WERI-Rb-1 (cell line): ENCODE data around the gene MAML2.

Experiments
- DNase-seq: peaks from one replicate; pipeline ENCODE4 v3.0.0-alpha.2; 2020
- H3K27ac ChIP-seq: fragments of 250-450 bp; sonication (Bioruptor Pico); 2 replicates; pipeline ENCODE4 v1.5.1; 2020; ENCODE audit warnings: mild to moderate bottlenecking, moderate library complexity
- H3K27me3 ChIP-seq: fragments of 250-450 bp; sonication (Bioruptor Pico); 2 replicates; pipeline ENCODE4 v1.5.1; 2021; ENCODE audit warnings: mild to moderate bottlenecking, low read depth, moderate library complexity; ENCODE audit not compliant: insufficient read depth, severe bottlenecking
- H3K36me3 ChIP-seq: fragments of 250-450 bp; sonication (Bioruptor Pico); 2 replicates; pipeline ENCODE4 v1.5.1; 2020; ENCODE audit warnings: mild to moderate bottlenecking, moderate library complexity
- H3K4me3 ChIP-seq: 2 replicates; pipeline ENCODE4 v1.5.1; 2011; ENCODE audit warnings: low read depth, mild to moderate bottlenecking, control low read depth, low read length
- H3K9me3 ChIP-seq: fragments of 250-450 bp; sonication (Bioruptor Pico); 2 replicates; pipeline ENCODE4 v1.5.1; 2021; ENCODE audit warnings: mild to moderate bottlenecking, moderate library complexity; ENCODE audit not compliant: severe bottlenecking
- CTCF ChIP-seq: IDR thresholded peaks from 2 replicates; pipeline ENCODE4 v1.5.1; 2011; ENCODE audit warnings: low read depth, mild to moderate bottlenecking, control low read depth, inconsistent platforms, low read length

Gene MAML2

DNA sequence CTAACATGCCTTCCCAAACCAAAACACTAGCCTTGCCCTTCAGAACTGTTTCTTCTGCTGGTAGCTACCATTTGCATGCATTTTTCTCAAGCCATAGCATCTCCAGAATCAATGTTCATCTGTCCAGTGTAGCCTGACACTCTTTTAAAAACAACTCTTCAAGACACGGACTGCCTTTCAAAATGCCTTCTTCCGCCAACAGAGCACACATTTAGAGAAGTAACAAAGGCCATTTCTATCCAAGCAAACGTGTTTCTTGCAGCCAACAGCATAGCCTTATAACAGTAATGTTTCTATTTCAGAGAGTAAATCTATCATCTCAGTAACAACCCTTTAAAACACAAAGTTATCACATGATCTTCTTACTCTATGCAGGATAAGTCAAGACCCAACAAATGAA is 275.8 kb downstream of the MAML2 start:
- Histone ChIP-seq H3K4me3 (no peak overlapping the region), H3K36me3 (no peaks in the 10 kb centered on the region; the same call in 1 of the 2 replicates), H3K27me3 (no peaks in the 10 kb centered on the region), H3K27ac (no peak overlapping the region), H3K9me3 (no peaks in the 10 kb centered on the region)
- TF ChIP-seq CTCF = no peak
- no peak for DNase-seq

DNA sequence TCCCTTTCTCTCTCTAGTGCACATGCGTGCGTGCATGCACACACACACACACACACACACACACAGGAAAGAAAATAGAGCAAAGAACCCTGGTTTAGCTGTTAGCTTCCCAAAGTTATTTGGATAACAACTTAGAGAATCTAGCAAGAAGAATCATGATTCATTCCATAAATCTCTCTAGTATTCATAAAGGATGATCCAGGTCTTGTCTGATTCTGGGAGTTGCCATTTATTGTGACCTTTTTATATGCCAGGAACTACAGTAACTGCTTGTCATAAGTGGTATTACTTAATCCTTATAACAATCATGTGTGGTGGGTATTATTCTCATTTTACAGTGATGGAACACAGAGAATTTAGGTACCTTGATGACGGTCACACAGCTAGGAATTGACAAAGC is 277.6 kb downstream of the MAML2 start:
- DNase-seq = no peak
- no peaks in the 10 kb centered on the region for H3K27me3 ChIP-seq
- no peak overlapping the region for H3K4me3 ChIP-seq
- H3K36me3 ChIP-seq = peaks cover 3% of the 10 kb centered on the region; the same call in 1 of the 2 replicates
- no peak overlapping the region for H3K27ac ChIP-seq
- H3K9me3 ChIP-seq = no peaks in the 10 kb centered on the region
- TF ChIP-seq CTCF = no peak

DNA sequence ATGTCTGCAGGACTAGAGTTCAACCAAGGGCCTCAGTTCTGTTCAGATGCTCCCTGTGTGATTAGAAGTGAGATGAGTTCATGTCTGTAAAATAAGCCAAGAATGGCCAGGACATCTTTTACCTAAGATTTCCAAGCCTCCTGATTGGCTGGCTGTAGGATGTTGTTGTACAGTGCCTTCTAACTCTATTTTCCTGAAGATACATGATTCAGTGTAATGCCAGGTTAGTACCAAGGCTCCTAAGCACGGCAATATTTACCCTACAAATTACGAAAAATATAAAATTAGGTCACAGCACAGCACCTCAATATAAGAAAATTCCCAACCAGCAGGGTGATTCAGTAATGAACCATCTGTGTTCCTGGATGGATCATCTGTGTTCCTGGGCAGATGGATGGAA is 279.1 kb downstream of the MAML2 start:
- Histone ChIP-seq H3K9me3 (no peaks in the 10 kb centered on the region), H3K27ac (no peak overlapping the region), H3K4me3 (no peak overlapping the region), H3K27me3 (no peaks in the 10 kb centered on the region), H3K36me3 (peaks cover 3% of the 10 kb centered on the region; the same call in 1 of the 2 replicates)
- DNase-seq = no peak
- no peak for TF ChIP-seq CTCF

DNA sequence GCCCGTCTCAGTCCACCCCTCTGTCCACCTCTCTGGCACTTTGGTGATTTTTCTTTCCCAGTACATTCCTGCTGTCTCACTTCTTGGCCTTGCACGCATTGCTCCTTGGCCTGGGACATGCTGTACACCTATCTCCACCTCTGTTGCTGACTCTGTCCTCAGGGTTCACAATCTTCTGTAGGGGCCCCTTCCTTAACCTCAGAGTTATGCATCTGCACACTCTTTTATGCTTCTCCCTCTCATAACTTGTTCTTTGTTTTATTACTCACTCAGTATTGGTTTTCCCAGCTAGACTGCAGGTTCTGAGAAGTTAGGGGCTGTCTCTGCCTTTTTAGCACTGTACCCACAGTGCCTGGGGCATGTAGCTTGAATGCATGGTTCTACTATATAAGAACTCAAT is 279.9 kb downstream of the MAML2 start:
- Histone ChIP-seq H3K36me3 (peaks cover 3% of the 10 kb centered on the region; the same call in 1 of the 2 replicates), H3K9me3 (no peaks in the 10 kb centered on the region), H3K4me3 (no peak overlapping the region), H3K27ac (no peak overlapping the region), H3K27me3 (no peaks in the 10 kb centered on the region)
- no peak for TF ChIP-seq CTCF
- DNase-seq = no peak

- no peak overlapping the region for H3K27ac ChIP-seq
- no peak overlapping the region for H3K4me3 ChIP-seq
- TF ChIP-seq CTCF = no peak
- H3K27me3 ChIP-seq = no peaks in the 10 kb centered on the region
- H3K9me3 ChIP-seq = no peaks in the 10 kb centered on the region
- no peak for DNase-seq
- H3K36me3 ChIP-seq = peaks cover 3% of the 10 kb centered on the region; the same call in 1 of the 2 replicates
Observed at GRCh38 chr11:96062134-96062533, 280.9 kb downstream of the MAML2 start.

DNA sequence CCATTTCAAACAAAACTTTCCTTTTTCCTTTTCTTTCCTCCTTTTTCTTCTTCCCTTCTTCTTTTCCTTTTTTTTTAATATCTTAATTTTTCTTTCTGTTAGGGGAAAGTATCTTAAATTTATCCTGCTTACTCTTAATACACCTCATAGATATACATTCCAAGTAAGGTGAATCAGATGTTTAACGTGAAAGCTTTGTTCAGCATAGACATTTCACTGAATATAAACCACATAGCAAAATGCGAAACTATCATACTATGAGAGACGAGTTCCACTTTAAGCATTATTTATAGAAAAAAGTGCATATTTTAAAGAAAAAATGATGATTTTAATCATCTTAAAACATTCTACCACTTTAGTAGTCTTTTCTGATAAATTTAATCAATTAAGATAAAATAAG is 281.3 kb downstream of the MAML2 start:
- no peak for TF ChIP-seq CTCF
- no peaks in the 10 kb centered on the region for H3K27me3 ChIP-seq
- DNase-seq = no peak
- H3K9me3 ChIP-seq = no peaks in the 10 kb centered on the region
- peaks cover 3% of the 10 kb centered on the region; the same call in 1 of the 2 replicates for H3K36me3 ChIP-seq
- H3K4me3 ChIP-seq = no peak overlapping the region
- H3K27ac ChIP-seq = no peak overlapping the region
